ENCODE results near the gene RANBP3L. TPM values are rescaled to one million over a fixed set of nuclear protein-coding genes. Genes with fewer than 3 reads are reported as not detected.

The RANBP3L gene
- total RNA-seq, 1 donor from 2014 or later: 8.4 TPM

DNA sequence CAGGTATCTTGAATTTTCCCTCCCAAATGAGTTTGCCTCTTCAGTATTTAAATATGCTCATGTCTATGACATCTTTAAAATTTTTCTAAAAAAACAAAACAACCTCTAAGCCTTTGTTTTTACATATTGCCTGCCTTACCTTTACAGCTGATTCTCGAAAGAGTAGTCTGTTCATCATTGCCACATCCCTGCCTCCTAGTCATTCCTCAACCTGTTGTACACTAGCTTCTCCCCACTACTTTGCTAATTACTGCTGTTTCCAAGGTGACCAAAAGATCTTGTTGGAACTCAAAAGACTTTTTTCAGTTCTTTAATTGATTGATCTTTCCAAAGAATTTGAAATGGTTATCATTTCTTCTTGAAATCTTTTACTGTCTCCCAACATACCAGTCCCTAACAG, 58.0 kb downstream of the RANBP3L start:
- DNase-seq: no peak

DNA sequence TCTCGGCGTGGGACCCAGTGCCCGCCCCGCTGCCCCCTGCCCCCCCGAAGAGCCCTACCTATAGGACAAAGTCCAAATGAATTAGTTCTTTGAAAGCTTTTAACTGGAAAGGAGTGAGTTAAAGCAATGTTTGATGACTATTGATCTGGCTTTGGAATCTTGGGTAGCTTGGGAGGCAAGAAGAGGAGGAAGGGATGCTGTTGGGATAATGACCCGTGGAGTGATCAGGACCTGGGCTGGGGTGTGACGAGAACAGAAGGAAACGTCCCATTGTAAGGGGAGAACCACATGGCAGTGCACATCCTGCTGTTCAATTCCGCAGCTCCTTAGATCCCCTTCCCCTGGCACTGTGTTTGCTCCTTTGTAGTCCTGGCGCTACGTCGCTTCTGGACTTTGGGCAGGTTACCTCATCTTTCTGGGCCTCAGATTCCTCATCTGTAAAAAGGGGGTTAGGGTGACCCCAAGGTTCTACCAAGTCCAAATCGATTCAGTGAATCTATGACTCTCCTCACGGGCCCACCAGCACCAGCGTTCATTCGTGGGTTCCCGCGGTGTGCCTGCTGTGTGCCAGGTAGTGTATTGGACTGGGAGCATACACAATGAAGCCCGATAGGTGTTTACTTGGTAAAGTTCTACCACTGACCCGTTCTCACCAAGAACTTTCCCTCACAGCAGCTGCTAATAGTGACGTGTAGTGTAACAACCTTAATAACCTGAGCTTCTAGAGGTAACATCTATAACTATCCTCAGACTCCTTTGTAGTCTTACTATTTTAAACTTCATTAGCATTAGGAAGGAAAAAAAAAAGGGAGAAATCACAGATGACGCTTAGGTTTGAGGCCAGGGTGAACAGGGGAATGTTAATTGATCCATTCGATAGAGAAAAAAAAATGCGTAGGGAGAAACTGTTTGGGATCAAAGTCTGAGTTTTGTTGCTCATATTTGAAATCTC, 58.9 kb downstream of the RANBP3L start:
- DNase-seq: peak; percentile 5

DNA sequence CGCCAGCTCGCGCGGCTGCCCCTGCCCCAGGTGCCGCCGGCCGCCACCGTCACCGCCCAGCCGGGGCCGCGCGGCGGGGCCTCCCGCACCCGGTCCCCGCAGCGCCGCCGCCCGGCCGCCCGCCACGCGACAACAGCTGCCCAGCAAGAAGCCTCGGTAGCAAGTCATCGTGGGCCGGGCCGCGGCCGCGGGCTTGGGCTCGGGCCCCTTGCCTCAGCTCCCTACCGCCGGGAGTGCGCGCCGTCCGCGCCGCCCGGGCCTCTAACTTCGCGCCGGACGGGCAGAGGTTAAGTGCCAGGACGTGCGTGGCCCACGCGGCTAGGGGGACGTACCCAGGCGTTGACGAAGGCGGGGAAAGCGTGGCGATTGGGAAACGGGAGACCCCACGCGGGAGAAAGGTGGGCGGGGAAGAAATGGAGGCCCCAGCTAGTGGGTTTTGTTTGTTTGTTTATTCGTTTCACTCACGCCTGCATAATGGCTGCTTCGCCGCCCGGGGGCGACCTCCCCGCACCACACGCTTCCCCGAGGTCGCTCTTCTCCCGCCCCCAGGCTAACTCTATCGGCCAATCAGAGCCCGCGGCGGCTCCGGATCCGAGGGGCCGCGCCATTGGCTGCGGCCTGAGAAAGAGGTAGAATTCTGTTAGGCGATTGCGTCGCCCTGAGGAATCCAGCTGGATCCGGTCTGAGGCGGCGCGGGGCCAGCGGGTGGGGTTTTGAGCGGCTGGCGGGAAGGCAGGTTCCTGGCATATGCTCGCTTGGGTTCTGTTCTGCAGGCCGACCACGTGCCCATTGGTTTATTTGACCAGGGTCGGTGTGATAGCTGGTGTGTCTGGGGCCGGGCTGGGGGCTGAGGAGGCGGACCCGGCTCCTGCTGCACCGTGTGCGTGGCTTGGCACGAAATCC, 59.8 kb downstream of the RANBP3L start, which contains the start of gene NADK2:
Gene NADK2, minus strand, starts transcription at position 295 of the 903 bp plus-strand sequence. Its CDS starts 127 bp downstream, at position 168.
- peak; percentile 99 for DNase-seq

DNA sequence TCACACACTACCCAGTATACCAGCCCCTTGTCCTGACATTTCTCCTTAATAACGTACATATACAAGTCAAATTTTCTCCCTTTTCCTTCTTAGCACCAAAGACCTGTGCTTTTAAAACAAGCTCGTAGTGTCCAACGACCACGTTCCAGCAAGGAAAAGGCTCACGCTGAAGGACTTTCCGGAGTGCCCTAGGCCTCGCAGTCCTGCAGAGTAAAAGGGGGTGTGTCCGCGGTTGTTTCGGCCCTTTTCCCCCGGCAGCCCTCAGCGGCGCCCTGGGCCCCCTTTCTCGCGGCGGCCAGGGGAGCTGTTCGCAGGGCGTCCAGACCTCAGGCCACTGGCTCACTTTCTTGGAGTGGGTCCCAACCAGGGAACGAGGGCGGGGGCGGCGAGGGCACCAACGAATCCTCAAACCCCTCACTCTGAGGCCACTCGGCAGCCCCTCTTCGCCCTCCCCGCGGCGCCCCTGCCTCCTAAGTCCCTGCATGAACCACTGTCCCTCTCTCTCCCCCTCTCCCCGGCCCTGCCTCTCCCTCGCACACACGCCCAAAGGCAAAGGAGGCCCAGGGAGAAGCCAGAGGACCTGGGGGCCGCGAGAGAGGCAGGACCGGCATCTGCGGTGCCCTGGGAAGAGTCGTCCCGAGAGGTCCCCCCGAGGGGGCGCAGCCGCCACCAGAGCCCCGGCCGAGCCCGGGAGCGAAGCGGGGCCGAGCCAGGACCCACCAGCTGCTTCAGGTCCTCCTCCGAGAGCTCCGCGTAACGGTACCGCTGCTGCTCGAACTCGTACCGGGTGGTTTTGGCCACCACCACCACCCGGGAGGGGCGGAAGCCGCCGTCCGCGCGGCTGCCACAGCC, 60.7 kb downstream of the RANBP3L start:
- DNase-seq: peak; percentile 85

DNA sequence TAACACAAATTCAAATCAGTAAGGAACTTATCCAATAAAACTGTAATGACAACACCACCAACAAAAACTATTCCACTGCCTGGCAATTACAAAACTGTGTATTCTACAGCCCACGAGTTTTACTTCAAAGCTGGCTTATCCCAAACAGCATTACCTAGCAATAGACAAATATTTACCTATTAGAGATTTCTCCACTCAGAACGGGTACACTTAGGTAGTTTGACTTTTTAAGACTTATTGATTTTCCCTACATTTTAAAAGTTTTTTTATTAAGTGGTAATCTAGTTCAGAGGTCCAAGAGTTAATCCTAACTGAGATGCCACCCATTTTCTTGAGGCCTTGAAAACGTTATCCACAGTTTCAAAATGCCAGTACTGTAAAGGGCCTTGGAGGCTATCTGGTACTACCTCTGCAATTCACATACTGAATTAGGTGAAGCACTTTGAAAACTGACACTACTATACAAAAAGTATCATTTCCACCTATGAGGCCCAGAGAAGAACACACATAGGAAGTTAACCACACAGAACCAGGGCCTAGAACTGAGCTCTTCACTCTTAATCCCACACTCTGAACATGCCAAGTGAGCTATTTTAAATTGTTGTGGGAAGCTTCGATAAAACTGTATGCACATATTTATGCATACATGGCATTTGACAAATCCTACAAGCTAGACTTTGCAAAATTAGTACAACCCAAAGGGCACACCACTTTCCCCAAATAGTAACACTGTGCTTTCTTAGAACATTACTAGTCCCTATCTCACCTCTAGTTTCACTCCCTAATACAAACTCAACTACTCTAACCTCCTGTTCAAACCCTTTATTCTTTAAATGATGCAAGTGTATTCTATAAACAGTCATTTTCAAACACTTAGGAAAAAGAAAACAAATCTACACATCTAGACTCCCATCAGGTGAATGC, 62.1 kb downstream of the RANBP3L start:
- DNase-seq: peak; percentile 9

GRCh38 chr5:36238502-36239295, 63.0 kb downstream of the RANBP3L start:
- DNase-seq: peak; percentile 13

DNA sequence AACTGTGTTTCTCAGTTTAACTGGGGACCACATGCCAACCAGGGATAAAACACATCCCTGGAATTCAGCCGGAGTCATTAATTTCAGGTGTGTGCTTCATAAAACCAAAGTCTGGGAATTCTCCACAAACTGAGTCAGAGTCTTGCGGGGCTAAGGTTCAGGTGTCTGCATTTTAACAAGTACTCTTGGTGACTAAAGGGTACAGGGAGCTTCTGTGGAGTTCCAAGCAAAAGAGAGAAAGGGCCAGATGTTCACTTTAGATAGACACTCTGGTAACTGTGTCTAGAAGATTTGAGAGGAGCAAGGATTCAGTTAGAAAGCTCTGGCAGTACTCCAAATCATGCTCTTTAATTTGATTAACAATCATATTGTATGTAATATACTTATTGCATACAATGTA, 64.0 kb downstream of the RANBP3L start:
- no peak for DNase-seq

- DNase-seq: no peak
Observed at GRCh38 chr5:36236801-36237200, 64.9 kb downstream of the RANBP3L start.

DNA sequence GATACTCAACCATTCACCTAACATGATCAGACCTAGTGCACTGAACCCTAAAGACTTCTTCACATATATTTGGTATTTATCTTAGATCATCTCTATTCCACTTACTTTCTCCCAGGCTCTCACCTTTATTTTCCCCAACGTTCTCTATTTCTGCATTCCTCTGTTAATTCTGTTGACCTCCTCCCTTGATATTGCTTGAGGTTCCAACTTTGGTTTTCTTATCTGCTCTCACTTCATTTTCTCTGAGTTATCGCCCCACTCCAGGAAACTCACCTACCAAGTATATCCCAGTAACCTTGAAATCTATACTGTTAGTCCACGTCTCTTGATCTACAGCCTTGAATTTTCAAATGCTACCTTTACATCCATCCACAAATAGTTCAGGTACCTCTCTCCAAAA, 69.2 kb downstream of the RANBP3L start:
- DNase-seq: no peak

DNA sequence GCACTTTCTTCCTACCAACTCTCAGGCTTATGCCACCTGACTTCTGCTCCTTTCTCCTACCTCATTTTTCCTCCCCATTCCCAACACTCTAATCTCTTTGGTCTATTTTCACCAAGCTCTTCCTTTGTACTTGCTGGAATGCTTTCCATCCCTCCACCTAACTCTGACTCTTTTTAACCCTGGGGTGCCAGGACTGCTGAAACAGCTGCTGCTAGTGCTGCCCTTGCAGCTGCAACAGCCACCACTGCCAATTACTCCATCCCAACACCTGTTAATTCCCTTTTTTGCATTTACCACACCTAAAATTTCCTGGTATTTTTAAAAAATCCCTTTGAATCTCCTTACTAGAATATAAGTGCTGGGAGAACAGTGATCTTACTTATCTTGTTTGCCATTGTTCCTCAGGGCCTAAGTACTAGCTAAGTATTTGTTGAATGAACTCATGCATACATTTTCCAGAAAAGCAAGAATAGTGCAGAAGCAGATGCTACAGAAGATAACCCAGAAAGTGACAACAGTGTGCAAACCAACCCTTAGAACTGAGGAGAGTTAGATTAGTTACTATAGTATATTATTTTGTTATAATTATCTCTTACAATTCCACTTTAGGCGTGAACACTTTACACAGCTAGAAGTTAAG, 71.4 kb downstream of the RANBP3L start:
- DNase-seq: peak; percentile 41

DNA sequence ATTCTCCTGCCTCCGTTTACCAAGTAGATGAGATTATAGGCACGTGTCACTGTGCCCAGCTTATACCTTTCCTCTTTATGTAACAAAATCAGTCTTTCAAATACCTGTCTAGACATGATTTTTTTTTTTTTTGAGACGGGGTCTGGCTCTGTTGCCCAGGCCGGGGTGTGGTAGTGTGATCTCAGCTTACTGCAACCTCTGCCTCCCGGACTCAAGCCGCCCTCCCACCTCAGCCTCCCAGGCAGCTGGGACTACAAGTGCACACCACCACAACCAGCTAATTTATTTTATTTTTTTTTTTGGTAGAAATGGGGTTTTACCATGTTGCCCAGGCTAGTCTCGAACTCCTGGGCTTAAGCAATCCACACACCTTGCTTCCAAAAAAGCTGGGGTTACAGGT, 73.2 kb downstream of the RANBP3L start:
- no peak for DNase-seq

- no peak for DNase-seq
Observed at GRCh38 chr5:36227046-36227445, 74.7 kb downstream of the RANBP3L start.

GRCh38 chr5:36222620-36223019, 79.1 kb downstream of the RANBP3L start:
- peak; percentile 35 for DNase-seq

DNA sequence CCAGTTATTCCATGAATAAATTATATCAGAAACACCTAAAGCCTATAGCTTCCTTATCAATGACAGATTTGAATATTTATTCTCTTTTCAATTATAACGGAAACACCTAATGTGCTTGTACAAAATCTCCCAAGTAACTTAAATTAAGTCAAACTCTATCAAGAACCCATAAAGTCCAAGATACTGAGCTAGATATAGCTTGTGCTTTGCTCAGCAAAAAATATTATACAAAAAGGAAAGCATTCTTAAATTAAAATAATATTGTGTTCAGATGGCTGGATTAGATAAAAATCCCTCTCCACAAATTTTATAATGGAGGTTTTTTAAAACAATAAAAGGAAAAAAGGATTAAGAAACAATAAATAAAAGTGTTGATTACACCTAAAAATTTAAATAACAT, 83.7 kb downstream of the RANBP3L start:
- DNase-seq: no peak

GRCh38 chr5:36217567-36217966, 84.1 kb downstream of the RANBP3L start:
- DNase-seq: no peak

DNA sequence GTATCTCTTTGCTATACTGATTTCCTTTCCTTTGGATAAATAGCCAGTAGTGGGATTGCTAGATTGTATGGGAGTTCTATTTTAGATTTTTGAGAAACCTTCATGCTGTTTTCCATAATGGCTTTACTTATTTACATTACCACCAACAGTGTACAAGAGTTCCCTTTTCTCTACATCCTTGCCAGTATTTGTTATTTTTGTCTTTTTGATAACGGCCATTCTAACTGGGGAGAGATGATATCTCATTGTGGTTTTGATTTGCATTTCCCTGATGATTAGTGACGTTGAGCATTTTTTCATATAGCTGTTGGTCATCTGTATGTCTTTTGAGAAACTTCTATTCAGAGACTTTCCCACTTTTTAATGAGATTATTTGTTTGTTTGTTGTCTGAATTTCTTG, 85.8 kb downstream of the RANBP3L start:
- no peak for DNase-seq

DNA sequence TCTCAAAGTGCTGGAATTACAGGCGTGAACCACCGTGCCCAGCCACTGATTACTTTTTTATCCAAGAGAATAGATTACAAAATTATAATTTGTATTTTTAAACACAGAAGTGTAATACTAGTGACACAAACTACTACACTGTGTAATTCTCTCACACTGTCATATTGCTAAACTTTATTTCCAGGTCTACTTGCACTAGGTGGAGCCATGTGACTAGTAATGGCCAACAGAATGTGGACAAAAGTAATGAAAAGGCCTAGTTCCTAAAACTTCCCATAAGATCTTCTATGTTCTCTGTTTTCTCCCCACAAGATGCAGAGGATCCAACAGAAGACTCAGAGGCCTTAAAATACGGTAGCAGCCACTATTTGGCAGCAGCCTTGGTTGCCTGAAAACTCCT, 87.3 kb downstream of the RANBP3L start:
- DNase-seq: no peak

DNA sequence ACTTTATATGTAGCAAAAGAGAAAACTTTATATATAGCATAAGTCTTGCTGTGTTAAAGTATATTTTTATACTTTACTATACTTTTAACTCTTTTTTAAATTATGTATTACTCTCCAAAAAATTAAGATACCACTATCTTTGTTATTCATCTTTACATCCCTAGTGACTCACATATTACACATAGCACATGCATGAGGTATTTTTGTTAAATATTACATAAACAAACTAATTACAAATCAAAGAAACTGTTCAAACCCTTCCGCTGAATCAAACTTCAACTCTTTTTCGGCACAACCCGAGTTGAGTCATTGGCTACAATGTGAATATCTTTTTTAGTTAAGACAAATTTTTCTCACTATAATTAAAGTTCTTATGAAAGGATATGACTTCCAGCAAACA, 92.0 kb downstream of the RANBP3L start:
- DNase-seq: no peak

GRCh38 chr5:36208786-36209185, 92.9 kb downstream of the RANBP3L start:
- DNase-seq: no peak

Data from tongue (tissue), 2 donors.